Astrocyte (in vitro differentiated cells and primary cell): Measurements from ENCODE around the gene TOR4A.

Experiments used
- EZH2 ChIP-seq: IDR thresholded peaks from 2 replicates; pipeline ENCODE4 v1.6.1; 2012; ENCODE audit warnings: mild to moderate bottlenecking, low read length, inconsistent platforms; ENCODE audit not compliant: insufficient read depth
- TF ChIP-seq, protein P1 (sequence below): IDR thresholded peaks from 2 replicates; pipeline ENCODE4 v1.5.1; 2011; ENCODE audit warnings: low read depth, mild to moderate bottlenecking, inconsistent platforms, low read length, moderate library complexity; ENCODE audit not compliant: insufficient read depth

DNA sequence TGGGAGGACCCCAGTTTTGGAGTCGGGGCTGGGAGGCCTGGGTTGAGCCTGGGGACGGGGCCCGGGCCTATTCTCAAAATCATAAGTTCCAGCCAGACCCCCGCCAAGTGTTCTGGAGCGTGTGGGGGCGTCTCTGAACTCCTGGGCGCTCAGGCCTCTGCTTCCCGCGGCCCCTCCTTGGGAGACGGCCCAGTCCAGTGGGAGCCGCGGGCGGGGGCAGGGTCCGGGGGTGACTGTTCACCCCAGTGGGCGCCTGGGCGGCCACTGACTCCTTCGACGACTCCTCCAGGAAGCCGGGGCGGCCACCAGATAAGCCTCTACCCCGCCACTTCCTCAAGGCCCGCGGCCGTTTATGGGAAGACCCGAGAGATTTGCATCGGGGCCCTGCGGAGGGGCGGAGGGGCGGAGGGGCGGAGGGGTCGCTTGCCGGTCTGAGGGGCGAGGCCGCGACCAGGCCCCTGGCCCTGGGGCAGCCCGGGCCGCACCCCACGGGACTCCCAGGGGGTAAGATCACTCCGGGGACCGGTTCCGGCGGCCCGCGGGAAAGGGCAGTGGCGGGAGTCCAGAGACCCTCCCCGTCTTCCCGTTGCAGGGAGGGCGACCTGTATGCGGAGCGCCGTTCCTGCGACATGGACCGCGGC lies 655 bp downstream of the TOR4A start:
- TF ChIP-seq, protein P1, sequence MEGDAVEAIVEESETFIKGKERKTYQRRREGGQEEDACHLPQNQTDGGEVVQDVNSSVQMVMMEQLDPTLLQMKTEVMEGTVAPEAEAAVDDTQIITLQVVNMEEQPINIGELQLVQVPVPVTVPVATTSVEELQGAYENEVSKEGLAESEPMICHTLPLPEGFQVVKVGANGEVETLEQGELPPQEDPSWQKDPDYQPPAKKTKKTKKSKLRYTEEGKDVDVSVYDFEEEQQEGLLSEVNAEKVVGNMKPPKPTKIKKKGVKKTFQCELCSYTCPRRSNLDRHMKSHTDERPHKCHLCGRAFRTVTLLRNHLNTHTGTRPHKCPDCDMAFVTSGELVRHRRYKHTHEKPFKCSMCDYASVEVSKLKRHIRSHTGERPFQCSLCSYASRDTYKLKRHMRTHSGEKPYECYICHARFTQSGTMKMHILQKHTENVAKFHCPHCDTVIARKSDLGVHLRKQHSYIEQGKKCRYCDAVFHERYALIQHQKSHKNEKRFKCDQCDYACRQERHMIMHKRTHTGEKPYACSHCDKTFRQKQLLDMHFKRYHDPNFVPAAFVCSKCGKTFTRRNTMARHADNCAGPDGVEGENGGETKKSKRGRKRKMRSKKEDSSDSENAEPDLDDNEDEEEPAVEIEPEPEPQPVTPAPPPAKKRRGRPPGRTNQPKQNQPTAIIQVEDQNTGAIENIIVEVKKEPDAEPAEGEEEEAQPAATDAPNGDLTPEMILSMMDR: no peak
- TF ChIP-seq EZH2: no peak
